GM23338 (cell line): ENCODE data around the gene ZNF660. TPM values are rescaled to one million over a fixed set of nuclear protein-coding genes. Genes with fewer than 3 reads are reported as not detected.

ENCODE experiments used
- ATAC-seq: fragments of 200-7000 bp; cut with Tn5 transposase; 3 replicates; pipeline ENCODE4 v1.9.1; 2020
- DNase-seq: peaks from one replicate; pipeline ENCODE4 v3.0.0-alpha.2; 2015; ENCODE audit warnings: low spot score
- H2AFZ ChIP-seq: fragments of 200-600 bp; sonication (generic); 2 replicates; pipeline ENCODE4 v1.8.0; 2016; ENCODE audit warnings: antibody characterized with exemption, mild to moderate bottlenecking, moderate library complexity
- H3F3A ChIP-seq: fragments of 200-600 bp; sonication (generic); replicated peaks from 2 replicates; pipeline ENCODE4 v1.8.0; 2017; ENCODE audit warnings: antibody characterized with exemption, mixed run types, low read depth
- H3K27ac ChIP-seq: fragments of 200-600 bp; sonication (generic); 2 replicates; pipeline ENCODE4 v1.6.1; 2016; ENCODE audit warnings: low read depth
- H3K27me3 ChIP-seq: fragments of 200-600 bp; sonication (generic); 2 replicates; pipeline ENCODE4 v1.8.0; 2016; ENCODE audit warnings: mild to moderate bottlenecking, mixed run types, moderate library complexity; ENCODE audit not compliant: insufficient read depth
- H3K36me3 ChIP-seq: fragments of 200-600 bp; sonication (generic); 2 replicates; pipeline ENCODE4 v1.8.0; 2016; ENCODE audit warnings: mild to moderate bottlenecking; ENCODE audit not compliant: insufficient read depth
- H3K4me1 ChIP-seq: fragments of 200-600 bp; sonication (generic); 2 replicates; pipeline ENCODE4 v1.8.0; 2016; ENCODE audit warnings: mild to moderate bottlenecking, moderate library complexity; ENCODE audit not compliant: insufficient read depth
- H3K4me2 ChIP-seq: fragments of 200-600 bp; sonication (generic); 2 replicates; pipeline ENCODE4 v1.7.1; 2017; ENCODE audit warnings: mixed run types
- H3K4me3 ChIP-seq: fragments of 200-600 bp; sonication (generic); 2 replicates; pipeline ENCODE4 v1.6.1; 2016; ENCODE audit warnings: mixed run types
- H3K79me2 ChIP-seq: fragments of 200-600 bp; sonication (generic); replicated peaks from 2 replicates; pipeline ENCODE4 v1.8.0; 2017; ENCODE audit warnings: mild to moderate bottlenecking; ENCODE audit not compliant: insufficient read depth
- H3K9me2 ChIP-seq: fragments of 200-600 bp; sonication (generic); 2 replicates; pipeline ENCODE4 v1.8.0; 2017; ENCODE audit not compliant: insufficient read depth
- H4K20me1 ChIP-seq: fragments of 200-600 bp; sonication (generic); replicated peaks from 2 replicates; pipeline ENCODE4 v1.8.0; 2017; ENCODE audit warnings: mild to moderate bottlenecking; ENCODE audit not compliant: insufficient read depth
- H3K27ac Mint-ChIP-seq: 2 replicates; pipeline ENCODE4 v1.8.0; 2020; ENCODE audit warnings: inconsistent platforms, mild to moderate bottlenecking, moderate library complexity, mixed read lengths
- H3K27me3 Mint-ChIP-seq: 3 replicates; pipeline ENCODE4 v1.8.0; 2022; ENCODE audit warnings: low read depth, mild to moderate bottlenecking, moderate library complexity, mixed read lengths, inconsistent platforms; ENCODE audit not compliant: insufficient read depth, poor library complexity
- H3K36me3 Mint-ChIP-seq: 3 replicates; pipeline ENCODE4 v1.8.0; 2021; ENCODE audit warnings: low read depth, mild to moderate bottlenecking, inconsistent platforms, moderate library complexity, mixed read lengths
- H3K4me1 Mint-ChIP-seq: 3 replicates; pipeline ENCODE4 v1.8.0; 2020; ENCODE audit warnings: mild to moderate bottlenecking, inconsistent platforms, mixed read lengths
- H3K4me3 Mint-ChIP-seq: 3 replicates; pipeline ENCODE4 v1.8.0; 2021; ENCODE audit warnings: moderate library complexity, mild to moderate bottlenecking, inconsistent platforms, mixed read lengths
- H3K9me3 Mint-ChIP-seq: 3 replicates; pipeline ENCODE4 v1.8.0; 2020; ENCODE audit warnings: moderate library complexity, mild to moderate bottlenecking, inconsistent platforms, mixed read lengths
- CREB1 ChIP-seq: fragments of 250-450 bp; sonication (Bioruptor Pico); IDR thresholded peaks from 2 replicates; pipeline ENCODE4 v1.5.0; 2020; ENCODE audit warnings: low read depth, mild to moderate bottlenecking, moderate library complexity
- CTCF ChIP-seq, 2 experiments: fragments of 200-600 bp in 1 of 2; sonication (generic) in 1 of 2; conservative IDR thresholded peaks; 2 replicates each; pipeline versions ENCODE4 v1.5.1 to v1.6.1; 2016 to 2017; ENCODE audit warnings: antibody characterized with exemption in 2 of 2, low read depth in 2 of 2, mild to moderate bottlenecking in 2 of 2, moderate library complexity in 1 of 2
- ETS1 ChIP-seq: IDR thresholded peaks from 2 replicates; pipeline ENCODE4 v1.6.1; 2016; ENCODE audit warnings: antibody characterized with exemption
- EZH2 ChIP-seq: fragments of 200-600 bp; sonication (generic); IDR thresholded peaks from one replicate; pipeline ENCODE4 v1.8.0; 2017; ENCODE audit warnings: antibody characterized with exemption, mild to moderate bottlenecking, low read depth; ENCODE audit not compliant: unreplicated experiment
- EZH2phosphoT487 ChIP-seq: fragments of 200-600 bp; sonication (generic); IDR thresholded peaks from one replicate; pipeline ENCODE4 v1.8.1; 2018; ENCODE audit warnings: antibody characterized with exemption; ENCODE audit not compliant: unreplicated experiment
- JUNB ChIP-seq: IDR thresholded peaks from one replicate; pipeline ENCODE4 v1.6.1; 2016; ENCODE audit warnings: antibody characterized with exemption; ENCODE audit not compliant: unreplicated experiment
- NANOG ChIP-seq: IDR thresholded peaks from 2 replicates; pipeline ENCODE4 v1.6.1; 2016; ENCODE audit warnings: antibody characterized with exemption, borderline replicate concordance
- POLR2AphosphoS5 ChIP-seq: IDR thresholded peaks from 2 replicates; pipeline ENCODE4 v1.6.1; 2016; ENCODE audit warnings: antibody characterized with exemption, low read depth
- REST ChIP-seq: IDR thresholded peaks from one replicate; pipeline ENCODE4 v1.6.1; 2018; ENCODE audit warnings: antibody characterized with exemption; ENCODE audit not compliant: unreplicated experiment
- STAT1 ChIP-seq: IDR thresholded peaks from one replicate; pipeline ENCODE4 v1.6.1; 2016; ENCODE audit warnings: antibody characterized with exemption; ENCODE audit not compliant: unreplicated experiment
- ZNF114 ChIP-seq: fragments of 250-450 bp; sonication (Bioruptor Pico); IDR thresholded peaks from 2 replicates; pipeline ENCODE4 v1.5.0; 2020; ENCODE audit warnings: mild to moderate bottlenecking, moderate library complexity
- ZNF331 ChIP-seq: fragments of 250-450 bp; sonication (Bioruptor Pico); IDR thresholded peaks from 2 replicates; pipeline ENCODE4 v1.5.0; 2020; ENCODE audit warnings: low read depth, mild to moderate bottlenecking, moderate library complexity
- ZNF462 ChIP-seq: fragments of 250-450 bp; sonication (Bioruptor Pico); IDR thresholded peaks from 2 replicates; pipeline ENCODE4 v1.5.0; 2020; ENCODE audit warnings: mild to moderate bottlenecking, moderate library complexity
- polyA plus RNA-seq: library from polyadenylated mRNA; unstranded; fragments of >200 nt; fragmentation: Nextera tagmentation; extraction: Ambion mirVana; gene quantifications from 2 replicates; pipeline ENCODE4 v1.2.1, GENCODE V29; 2016
- total RNA-seq: library from RNA; depleted of rRNA; stranded (reverse); fragments of >200 nt; shearing (Covaris generic); gene quantifications from 2 replicates; pipeline ENCODE4 v1.2.3, GENCODE V29; 2014

Gene ZNF660
- total and polyA plus RNA-seq, 2 experiments from 2014 or later: 5.4 to 10.1 TPM

- H4K20me1 ChIP-seq: peaks cover 3% of the 10 kb centered on the region; the same call in 1 of the 2 replicates
- H3K4me2 ChIP-seq: no peak overlapping the region
- TF ChIP-seq EZH2 (no peak), ZNF462 (CRISPR knock-in tag) (no peak), ZNF114 (CRISPR knock-in tag) (no peak), CREB1 (CRISPR knock-in tag) (no peak), ETS1 (no peak), POLR2AphosphoS5 (no peak), JUNB (no peak), CTCF (conservative IDR thresholded peaks at IDR 0.05; ENCODE audit: low read depth in 2 of 2) (no peak), NANOG (no peak), STAT1 (no peak), EZH2phosphoT487 (no peak), ZNF331 (no peak), REST (no peak)
- no peaks in the 10 kb centered on the region for H3K9me2 ChIP-seq
- H3K27ac Mint-ChIP-seq: no peak overlapping the region
- H3K4me1 ChIP-seq: no peaks in the 10 kb centered on the region
- H3K79me2 ChIP-seq: no peaks in the 10 kb centered on the region
- no peak overlapping the region for H2AFZ ChIP-seq
- H3K36me3 ChIP-seq: 0 out of 2 replicates have a peak, but pooled peaks cover 4% of the 10 kb centered on the region
- H3K36me3 Mint-ChIP-seq: peaks cover 9% of the 10 kb centered on the region
- H3K27ac ChIP-seq: no peak overlapping the region
- peaks cover 5% of the 10 kb centered on the region; the same call in 2 of the 3 replicates for H3K9me3 Mint-ChIP-seq
- H3F3A ChIP-seq: no peaks in the 10 kb centered on the region
- H3K4me3 Mint-ChIP-seq: no peak overlapping the region
- no peak overlapping the region for H3K4me3 ChIP-seq
- H3K4me1 Mint-ChIP-seq: no peaks in the 10 kb centered on the region
- H3K27me3 ChIP-seq: no peaks in the 10 kb centered on the region
- ATAC-seq (no peak), DNase-seq (no peak)
- no peaks in the 10 kb centered on the region for H3K27me3 Mint-ChIP-seq
Measured at GRCh38 chr3:44612678-44613077, 27.9 kb downstream of the ZNF660 start.
